ENCODE measurements around the gene ENPP7.

ENPP7 gene

GRCh38 chr17:79720705-79721292 is 9.9 kb upstream of the ENPP7 start (continued):
- TF ChIP-seq ZNF18 (tag by site-specific recombination; IDR thresholded peaks at IDR 0.05) (no peak), ZNF610 (tag by site-specific recombination; IDR thresholded peaks at IDR 0.05; ENCODE audit: borderline replicate concordance) (0 out of 2 replicates have a peak, but pooled peaks have one; percentile 36), ZNF341 (tag by site-specific recombination; IDR thresholded peaks at IDR 0.05; ENCODE audit: low read depth) (0 out of 2 replicates have a peak, but pooled peaks have one; percentile 27), GLIS1 (tag by site-specific recombination; IDR thresholded peaks at IDR 0.05) (peak; percentile 17; the same call in 1 of the 2 replicates), FEZF1 (tag by site-specific recombination; IDR thresholded peaks at IDR 0.05) (0 out of 2 replicates have a peak, but pooled peaks have one; percentile 21), ZSCAN30 (tag by site-specific recombination; IDR thresholded peaks at IDR 0.05) (peak; percentile 47; the same call in 1 of the 2 replicates)

GRCh38 chr17:79721993-79722671 is 8.6 kb upstream of the ENPP7 start:
- POLR2A ChIA-PET, result no interaction called here
- H3K4me3 ChIP-seq (ENCODE audit: low read depth, low read length), result no peak overlapping the region
- H3K9me3 ChIP-seq (ENCODE audit: control insufficient read depth, insufficient read depth, low read depth, low read length), result no peaks in the 10 kb centered on the region
- peaks cover 3% of the 10 kb centered on the region; the same call in 1 of the 2 replicates for H3K4me1 ChIP-seq (ENCODE audit: control insufficient read depth, insufficient read depth, low read length)
- no peaks in the 10 kb centered on the region for H3K36me3 ChIP-seq (ENCODE audit: control insufficient read depth in 2 of 2, insufficient read depth in 1 of 2, low read length in 2 of 2)
- no peak overlapping the region for H3K27ac ChIP-seq (ENCODE audit: extremely low read depth, low read depth, low read length)
- TF ChIP-seq CTCF (tag by site-specific recombination; IDR thresholded peaks at IDR 0.05) (peak; percentile 45; the same call in 1 of the 2 replicates), TRIM28 (IDR thresholded peaks at IDR 0.05; ENCODE audit: borderline replicate concordance, low read length) (no peak), SP2 (tag by site-specific recombination; IDR thresholded peaks at IDR 0.05) (no peak), ZNF677 (tag by site-specific recombination; IDR thresholded peaks at IDR 0.05) (no peak), ZNF629 (tag by site-specific recombination; IDR thresholded peaks at IDR 0.05) (no peak), ZNF223 (tag by site-specific recombination; IDR thresholded peaks at IDR 0.05) (no peak), ZSCAN4 (tag by site-specific recombination; IDR thresholded peaks at IDR 0.05) (no peak), ZBTB49 (tag by site-specific recombination; IDR thresholded peaks at IDR 0.05; ENCODE audit: low read depth) (no peak), INSM2 (tag by site-specific recombination; IDR thresholded peaks at IDR 0.05) (no peak)
- CTCF ChIA-PET, result interaction anchor here (0.7 to 1.8 kb wide), 8 partner anchors 10 to 362 kb away, joined by 3 to 4 read pairs (median 3); no protein-coding TSS in a partner anchor

All from HEK293 (cell line).